Measurements from ENCODE around the gene PPIA. TPM values are rescaled to one million over a fixed set of nuclear protein-coding genes. Genes with fewer than 3 reads are reported as not detected.

The PPIA gene
- total RNA-seq, 1 experiment from 2014 or later, result 2,409 TPM

- H3T11ph ChIP-seq (ENCODE audit: low read length), result no peak overlapping the region
- no peak overlapping the region for H3K56ac ChIP-seq (ENCODE audit: insufficient read length, low read depth, low read length)
- H3K27ac ChIP-seq (ENCODE audit: insufficient read length, low read depth, low read length), result no peak overlapping the region
- H4K91ac ChIP-seq (ENCODE audit: insufficient read length, low read depth, low read length), result no peak overlapping the region
- WGBS (ENCODE audit: extremely low coverage, insufficient read length, low lambda C conversion rate), result no CpG with 5 or more reads among the region's 5 CpGs
- no peaks in the 10 kb centered on the region for H3K4me1 ChIP-seq (ENCODE audit: insufficient read depth, low read length)
- no peaks in the 10 kb centered on the region for H3K79me1 ChIP-seq (ENCODE audit: insufficient read depth, low read depth, low read length, poor library complexity, severe bottlenecking)
- no peak overlapping the region for H3K14ac ChIP-seq (ENCODE audit: insufficient read depth, low read length)
- no peak overlapping the region for H3K9ac ChIP-seq (ENCODE audit: extremely low read depth, insufficient read length, low read length)
- H2AFZ ChIP-seq (ENCODE audit: low read length), result no peak overlapping the region
- no peaks in the 10 kb centered on the region; the same call in 1 of the 2 replicates for H3K27me3 Mint-ChIP-seq (ENCODE audit: low read depth)
- H2BK120ac ChIP-seq (ENCODE audit: low read depth, low read length, poor library complexity, severe bottlenecking), result no peak overlapping the region
- no peak overlapping the region for H2BK20ac ChIP-seq (ENCODE audit: low read depth, low read length, poor library complexity, severe bottlenecking)
- no peaks in the 10 kb centered on the region for H3K27me3 ChIP-seq (ENCODE audit: insufficient read depth, low read length)
- H3K9me3 Mint-ChIP-seq, result no peaks in the 10 kb centered on the region
- H4K5ac ChIP-seq (ENCODE audit: insufficient read length, low read depth, low read length), result no peak overlapping the region
- no peaks in the 10 kb centered on the region for H3K23me2 ChIP-seq (ENCODE audit: insufficient read length, low read depth, low read length, poor library complexity, severe bottlenecking)
- no peak overlapping the region for H2BK12ac ChIP-seq (ENCODE audit: insufficient read length, low read depth, low read length)
- H3K79me2 ChIP-seq (ENCODE audit: insufficient read depth, low read length), result no peaks in the 10 kb centered on the region
- TF ChIP-seq CTCF (conservative IDR thresholded peaks at IDR 0.05), result no peak
- H2BK5ac ChIP-seq (ENCODE audit: insufficient read length, low read length), result no peak overlapping the region
- no peak for DNase-seq
- H3K4me1 Mint-ChIP-seq, result no peaks in the 10 kb centered on the region
- H4K8ac ChIP-seq (replicated peaks; ENCODE audit: insufficient read length, low read depth, low read length), result no peak overlapping the region
- H3K4me2 ChIP-seq (ENCODE audit: insufficient read depth, insufficient read length, low read length), result no peak overlapping the region
- H3K18ac ChIP-seq (ENCODE audit: insufficient read length, low read depth, low read length), result no peak overlapping the region
- H3K4ac ChIP-seq (ENCODE audit: low read depth, low read length), result no peak overlapping the region
- H4K20me1 ChIP-seq (ENCODE audit: control insufficient read depth, insufficient read depth, insufficient read length), result no peaks in the 10 kb centered on the region
- no peak overlapping the region for H3K23ac ChIP-seq (ENCODE audit: insufficient read length, low read depth, low read length)
- no peaks in the 10 kb centered on the region for H3K9me3 ChIP-seq (ENCODE audit: control insufficient read depth, low read depth, low read length)
- no peak overlapping the region for H2AK5ac ChIP-seq (ENCODE audit: insufficient read length, low read length)
- peaks cover 17 to 34% (median 23%) of the 10 kb centered on the region in 3 experiments; a peak in 6 of 7 replicates for H3K36me3 Mint-ChIP-seq (ENCODE audit: insufficient read depth in 1 of 3, low read depth in 3 of 3)
- H2BK15ac ChIP-seq (ENCODE audit: low read depth, low read length), result no peak overlapping the region
- H3K27ac Mint-ChIP-seq, result no peak overlapping the region; a peak in 2 of 7 replicates
- H3K4me3 Mint-ChIP-seq, result no peak overlapping the region
Measured at GRCh38 chr7:44805950-44806349, 9.5 kb downstream of the PPIA start.

Measured in H9 (cell line).